IMR-90 (cell line): ENCODE results near the gene NPHP4. TPM values are rescaled to one million over a fixed set of nuclear protein-coding genes. Genes with fewer than 3 reads are reported as not detected.

Experiments used
- ATAC-seq: fragments of 200-7000 bp; cut with Tn5 transposase; 2 replicates; pipeline ENCODE4 v1.9.1; 2020; ENCODE audit warnings: low read depth, mild to moderate bottlenecking, moderate library complexity
- BruUV-seq: library from RNA; stranded (reverse); fragments of 400-500 nt; replicated peaks from 2 replicates; lab custom pipeline; 2021; lab: Mats Ljungman, UMichigan
- CTCF ChIA-PET: fragments of 300-600 bp; formaldehyde crosslinking; extraction: SDS; loops from one replicate; lab custom pipeline; 2021; ENCODE audit warnings: antibody characterized with exemption; lab: Yijun Ruan, JAX
- POLR2A ChIA-PET: fragments of 300-600 bp; sonication (Branson Sonifier 250); formaldehyde crosslinking; loops from one replicate; lab custom pipeline; 2022; ENCODE audit warnings: antibody characterized with exemption; ENCODE audit not compliant: unreplicated experiment; lab: Charles Lee
- DNase-seq: peaks from one replicate; pipeline ENCODE4 v3.0.0; 2013
- H2AFZ ChIP-seq: replicated peaks from 2 replicates; pipeline ENCODE3; 2013; ENCODE audit warnings: low read length, mild to moderate bottlenecking; ENCODE audit not compliant: poor library complexity
- H2AK5ac ChIP-seq: 2 replicates; pipeline ENCODE4 v1.6.1; 2013; ENCODE audit warnings: low read depth, low read length, inconsistent platforms
- H2AK9ac ChIP-seq: replicated peaks from 2 replicates; pipeline ENCODE3; 2013; ENCODE audit warnings: mild to moderate bottlenecking, low read depth, low read length, moderate library complexity; ENCODE audit not compliant: poor library complexity
- H2BK120ac ChIP-seq: 2 replicates; pipeline ENCODE4 v1.6.1; 2013; ENCODE audit warnings: low read depth, low read length, inconsistent platforms
- H2BK15ac ChIP-seq: 3 replicates; pipeline ENCODE4 v1.6.1; 2013; ENCODE audit warnings: low read depth, low read length, inconsistent platforms
- H2BK20ac ChIP-seq: 2 replicates; pipeline ENCODE4 v1.6.1; 2013; ENCODE audit warnings: low read depth, mild to moderate bottlenecking, inconsistent platforms, low read length, moderate library complexity
- H2BK5ac ChIP-seq: 2 replicates; pipeline ENCODE4 v1.6.1; 2013; ENCODE audit warnings: mild to moderate bottlenecking, low read depth, low read length, inconsistent platforms; ENCODE audit not compliant: poor library complexity, severe bottlenecking
- H3K14ac ChIP-seq: replicated peaks from 2 replicates; pipeline ENCODE4 v1.6.1; 2013; ENCODE audit warnings: low read depth, low read length, inconsistent platforms
- H3K18ac ChIP-seq: 2 replicates; pipeline ENCODE4 v1.6.1; 2013; ENCODE audit warnings: low read depth, low read length, control low read depth
- H3K23ac ChIP-seq: 2 replicates; pipeline ENCODE4 v1.6.1; 2013; ENCODE audit warnings: low read depth, low read length, inconsistent platforms
- H3K27ac ChIP-seq: 2 replicates; pipeline ENCODE4 v1.5.1; 2013; ENCODE audit warnings: mild to moderate bottlenecking, control low read depth, low read length; ENCODE audit not compliant: insufficient read depth
- H3K27me3 ChIP-seq: 2 replicates; pipeline ENCODE4 v1.6.1; 2013; ENCODE audit warnings: low read length; ENCODE audit not compliant: control insufficient read depth, insufficient read depth
- H3K36me3 ChIP-seq: 2 replicates; pipeline ENCODE4 v1.6.1; 2013; ENCODE audit warnings: low read length, mixed read lengths; ENCODE audit not compliant: control insufficient read depth, insufficient read depth
- H3K4ac ChIP-seq: 2 replicates; pipeline ENCODE4 v1.6.1; 2013; ENCODE audit warnings: low read depth, low read length, inconsistent platforms
- H3K4me1 ChIP-seq: 2 replicates; pipeline ENCODE4 v1.6.1; 2013; ENCODE audit warnings: low read length, mixed read lengths; ENCODE audit not compliant: control insufficient read depth, insufficient read depth
- H3K4me2 ChIP-seq: 2 replicates; pipeline ENCODE4 v1.6.1; 2013; ENCODE audit warnings: low read depth, mild to moderate bottlenecking, control low read depth, low read length, moderate library complexity
- H3K4me3 ChIP-seq: 2 replicates; pipeline ENCODE4 v1.5.1; 2013; ENCODE audit warnings: low read depth, mild to moderate bottlenecking, control low read depth, low read length, moderate library complexity; ENCODE audit not compliant: insufficient read depth
- H3K56ac ChIP-seq: 2 replicates; pipeline ENCODE4 v1.6.1; 2013; ENCODE audit warnings: low read length, inconsistent platforms; ENCODE audit not compliant: insufficient read depth; ENCODE audit errors: extremely low read depth
- H3K79me1 ChIP-seq, 2 experiments: 2 replicates each; pipeline ENCODE4 v1.6.1; 2013; ENCODE audit warnings: low read length in 2 of 2, inconsistent platforms in 1 of 2, low read depth in 1 of 2
- H3K9ac ChIP-seq: 2 replicates; pipeline ENCODE4 v1.6.1; 2013; ENCODE audit warnings: low read depth, low read length, control low read depth
- H3K9me1 ChIP-seq: 2 replicates; pipeline ENCODE4 v1.6.1; 2013; ENCODE audit warnings: low read length, inconsistent platforms; ENCODE audit not compliant: insufficient read depth
- H3K9me3 ChIP-seq: 2 replicates; pipeline ENCODE4 v1.6.1; 2013; ENCODE audit warnings: low read length; ENCODE audit not compliant: control insufficient read depth, insufficient read depth
- H4K20me1 ChIP-seq: 2 replicates; pipeline ENCODE4 v1.6.1; 2013; ENCODE audit warnings: low read length, inconsistent platforms; ENCODE audit not compliant: insufficient read depth
- H4K5ac ChIP-seq: 2 replicates; pipeline ENCODE4 v1.6.1; 2013; ENCODE audit warnings: mild to moderate bottlenecking, low read depth, low read length, control low read depth
- H4K8ac ChIP-seq, 2 experiments: 2 replicates each; pipeline ENCODE4 v1.6.1; 2013; ENCODE audit warnings: low read depth in 2 of 2, low read length in 2 of 2, control low read depth in 1 of 2, inconsistent platforms in 1 of 2
- H4K91ac ChIP-seq: 2 replicates; pipeline ENCODE4 v1.6.1; 2013; ENCODE audit warnings: low read depth, low read length, inconsistent platforms; ENCODE audit not compliant: insufficient read depth
- BHLHE40 ChIP-seq: fragments of 150-350 bp; IDR thresholded peaks from 2 replicates; pipeline ENCODE4 v1.6.1; 2016; ENCODE audit warnings: mild to moderate bottlenecking, low read depth, low read length
- CEBPB ChIP-seq: IDR thresholded peaks from 2 replicates; pipeline ENCODE4 v1.6.1; 2012; ENCODE audit warnings: low read depth, low read length, improper control_type of control experiment
- CHD1 ChIP-seq: IDR thresholded peaks from 2 replicates; pipeline ENCODE4 v1.6.1; 2012; ENCODE audit warnings: low read depth, low read length, improper control_type of control experiment
- ELK1 ChIP-seq: fragments of 150-350 bp; IDR thresholded peaks from 2 replicates; pipeline ENCODE4 v1.6.1; 2016; ENCODE audit warnings: low read depth, mild to moderate bottlenecking, low read length, moderate library complexity, borderline replicate concordance
- FOS ChIP-seq: fragments of 150-350 bp; IDR thresholded peaks from 2 replicates; pipeline ENCODE4 v1.6.1; 2016; ENCODE audit warnings: low read depth, low read length
- MAFK ChIP-seq: IDR thresholded peaks from 2 replicates; pipeline ENCODE4 v1.6.1; 2012; ENCODE audit warnings: low read depth, low read length, improper control_type of control experiment
- MAZ ChIP-seq: IDR thresholded peaks from 2 replicates; pipeline ENCODE4 v1.6.1; 2012; ENCODE audit warnings: low read depth, mild to moderate bottlenecking, low read length, improper control_type of control experiment, moderate library complexity, borderline replicate concordance
- MXI1 ChIP-seq: IDR thresholded peaks from 2 replicates; pipeline ENCODE4 v1.6.1; 2012; ENCODE audit warnings: low read depth, mild to moderate bottlenecking, low read length, moderate library complexity, borderline replicate concordance
- NFE2L2 ChIP-seq: fragments of 150-350 bp; IDR thresholded peaks from 2 replicates; pipeline ENCODE4 v1.6.1; 2016; ENCODE audit warnings: low read depth, mild to moderate bottlenecking, low read length
- POLR2A ChIP-seq: IDR thresholded peaks from 2 replicates; pipeline ENCODE4 v1.6.1; 2012; ENCODE audit warnings: mild to moderate bottlenecking, low read depth, low read length
- RAD21 ChIP-seq: IDR thresholded peaks from 2 replicates; pipeline ENCODE4 v1.6.1; 2012; ENCODE audit warnings: low read length, improper control_type of control experiment
- RCOR1 ChIP-seq: IDR thresholded peaks from 2 replicates; pipeline ENCODE4 v1.6.1; 2012; ENCODE audit warnings: mild to moderate bottlenecking, low read length, improper control_type of control experiment; ENCODE audit not compliant: insufficient replicate concordance
- RFX5 ChIP-seq: IDR thresholded peaks from 2 replicates; pipeline ENCODE4 v1.8.0; 2012; ENCODE audit warnings: low read depth, mild to moderate bottlenecking, low read length, moderate library complexity
- SMC3 ChIP-seq: fragments of 150-350 bp; IDR thresholded peaks from 2 replicates; pipeline ENCODE4 v1.6.1; 2016; ENCODE audit warnings: low read depth, mild to moderate bottlenecking, antibody characterized with exemption, low read length, moderate library complexity
- WGBS, 2 experiments: methylation state at CpG; one replicate each; pipeline versions ENCODE4 v1.1.5 to v1.1.7; 2013; ENCODE audit warnings: missing lambda C conversion rate in 2 of 2; ENCODE audit not compliant: insufficient read length in 1 of 2; ENCODE audit errors: extremely low coverage in 2 of 2; 5-methylcytosine and 5-hydroxymethylcytosine counted together
- dilution Hi-C: fragments of 300-500 bp; cut with HindIII; formaldehyde crosslinking; loops from one replicate; pipeline ENCODE4 v1.14.3; 2018; ENCODE audit warnings: low sequenced_read_pairs; ENCODE audit not compliant: unreplicated experiment
- in situ Hi-C: fragments of 300-500 bp; cut with MboI; formaldehyde crosslinking; loops from 3 replicates; pipeline ENCODE4 v1.14.3; 2019; ENCODE audit warnings: low sequenced_read_pairs, inconsistent platforms, mixed read lengths
- intact Hi-C: fragments of 100-400 bp; cut with micrococcal nuclease; formaldehyde crosslinking; loops from 2 replicates; pipeline ENCODE4 v1.10.0; 2022
- polyA plus RNA-seq, 3 experiments: library from polyadenylated mRNA; depleted of rRNA; stranded (reverse); fragments of >200 nt; gene quantifications; 2 replicates each; pipeline ENCODE4 v1.2.3, GENCODE V29; 2012; ENCODE audit warnings: low replicate concordance in 1 of 3
- total RNA-seq: library from RNA; depleted of rRNA; stranded (reverse); fragments of >200 nt; gene quantifications from 2 replicates; pipeline ENCODE4 v1.2.3, GENCODE V29; 2012
- TF ChIP-seq, protein P1 (sequence below): conservative IDR thresholded peaks from 2 replicates; pipeline ENCODE4 v1.5.1; 2012; ENCODE audit warnings: mild to moderate bottlenecking, low read depth, low read length, improper control_type of control experiment
- TF ChIP-seq, protein P2 (sequence below): fragments of 150-350 bp; IDR thresholded peaks from 2 replicates; pipeline ENCODE4 v1.6.1; 2017; ENCODE audit warnings: mild to moderate bottlenecking, antibody characterized with exemption, low read length, low read depth

The NPHP4 gene
- total and polyA plus RNA-seq, 2 of the 4 experiments (the other 2 are of a cell fraction) = 2.0 to 5.5 TPM

GRCh38 chr1:5988596-5989285, 3.5 kb downstream of the NPHP4 start:
- TF ChIP-seq ELK1 = no peak
- TF ChIP-seq MAFK = no peak
- no peak for TF ChIP-seq NFE2L2
- no peak for TF ChIP-seq RFX5
- TF ChIP-seq RAD21 = no peak
- no peak for TF ChIP-seq BHLHE40
- no peak for TF ChIP-seq FOS
- TF ChIP-seq, protein P1, sequence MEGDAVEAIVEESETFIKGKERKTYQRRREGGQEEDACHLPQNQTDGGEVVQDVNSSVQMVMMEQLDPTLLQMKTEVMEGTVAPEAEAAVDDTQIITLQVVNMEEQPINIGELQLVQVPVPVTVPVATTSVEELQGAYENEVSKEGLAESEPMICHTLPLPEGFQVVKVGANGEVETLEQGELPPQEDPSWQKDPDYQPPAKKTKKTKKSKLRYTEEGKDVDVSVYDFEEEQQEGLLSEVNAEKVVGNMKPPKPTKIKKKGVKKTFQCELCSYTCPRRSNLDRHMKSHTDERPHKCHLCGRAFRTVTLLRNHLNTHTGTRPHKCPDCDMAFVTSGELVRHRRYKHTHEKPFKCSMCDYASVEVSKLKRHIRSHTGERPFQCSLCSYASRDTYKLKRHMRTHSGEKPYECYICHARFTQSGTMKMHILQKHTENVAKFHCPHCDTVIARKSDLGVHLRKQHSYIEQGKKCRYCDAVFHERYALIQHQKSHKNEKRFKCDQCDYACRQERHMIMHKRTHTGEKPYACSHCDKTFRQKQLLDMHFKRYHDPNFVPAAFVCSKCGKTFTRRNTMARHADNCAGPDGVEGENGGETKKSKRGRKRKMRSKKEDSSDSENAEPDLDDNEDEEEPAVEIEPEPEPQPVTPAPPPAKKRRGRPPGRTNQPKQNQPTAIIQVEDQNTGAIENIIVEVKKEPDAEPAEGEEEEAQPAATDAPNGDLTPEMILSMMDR = no peak
- TF ChIP-seq CHD1 = no peak
- no peak for TF ChIP-seq RCOR1
- no peak for TF ChIP-seq POLR2A
- TF ChIP-seq SMC3 = no peak
- TF ChIP-seq CEBPB = no peak
- TF ChIP-seq, protein P2, sequence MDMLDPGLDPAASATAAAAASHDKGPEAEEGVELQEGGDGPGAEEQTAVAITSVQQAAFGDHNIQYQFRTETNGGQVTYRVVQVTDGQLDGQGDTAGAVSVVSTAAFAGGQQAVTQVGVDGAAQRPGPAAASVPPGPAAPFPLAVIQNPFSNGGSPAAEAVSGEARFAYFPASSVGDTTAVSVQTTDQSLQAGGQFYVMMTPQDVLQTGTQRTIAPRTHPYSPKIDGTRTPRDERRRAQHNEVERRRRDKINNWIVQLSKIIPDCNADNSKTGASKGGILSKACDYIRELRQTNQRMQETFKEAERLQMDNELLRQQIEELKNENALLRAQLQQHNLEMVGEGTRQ = no peak
- no peak for TF ChIP-seq MAZ
- TF ChIP-seq MXI1 = no peak
- Histone ChIP-seq H2AK9ac (no peak overlapping the region), H2BK120ac (no peak overlapping the region), H2BK15ac (no peak overlapping the region), H4K5ac (no peak overlapping the region), H2BK20ac (no peak overlapping the region), H3K4me1 (peaks cover 10% of the 10 kb centered on the region), H3K4me3 (no peak overlapping the region), H3K4ac (no peak overlapping the region), H3K14ac (no peak overlapping the region), H4K8ac (no peak overlapping the region), H3K9me3 (no peaks in the 10 kb centered on the region), H2AK5ac (no peak overlapping the region), H4K20me1 (no peaks in the 10 kb centered on the region), H3K23ac (no peak overlapping the region), H3K4me2 (no peak overlapping the region), H3K36me3 (no peaks in the 10 kb centered on the region), H2AFZ (no peak overlapping the region), H3K56ac (no peak overlapping the region), H3K18ac (no peak overlapping the region), H3K27me3 (no peaks in the 10 kb centered on the region), H3K9ac (no peak overlapping the region), H4K91ac (no peak overlapping the region), H2BK5ac (no peak overlapping the region), H3K79me1 (peaks cover 7 to 13% of the 10 kb centered on the region in 2 experiments; a peak in 3 of 4 replicates), H3K9me1 (no peaks in the 10 kb centered on the region), H3K27ac (no peak overlapping the region)
- dilution Hi-C loops = no loop called here
- in situ Hi-C loops = no loop called here
- DNase-seq (no peak), ATAC-seq (no peak)
- intact Hi-C loops = no loop called here
- ChIA-PET POLR2A (no interaction called here), CTCF (no interaction called here)
- no TSS peak for BruUV-seq
- WGBS, 2 experiments = 68% methylated on average over 3 of the region's 14 CpGs; no CpG with 5 or more reads in 1 of the 2 experiments
